HUES64 (cell line): ENCODE measurements around the gene ARMH2.

Experiments used
- H3K27ac ChIP-seq: 2 replicates; pipeline ENCODE4 v1.7.0; 2013; ENCODE audit warnings: low read depth, low read length, inconsistent platforms
- H3K27me3 ChIP-seq: 2 replicates; pipeline ENCODE4 v1.6.1; 2013; ENCODE audit warnings: mild to moderate bottlenecking, low read length; ENCODE audit not compliant: insufficient read depth
- H3K36me3 ChIP-seq: 2 replicates; pipeline ENCODE4 v1.6.1; 2013; ENCODE audit warnings: mild to moderate bottlenecking, low read length; ENCODE audit not compliant: insufficient read depth
- H3K4me1 ChIP-seq: 2 replicates; pipeline ENCODE4 v1.6.1; 2013; ENCODE audit warnings: mild to moderate bottlenecking, low read length, moderate library complexity; ENCODE audit not compliant: insufficient read depth
- H3K4me3 ChIP-seq: 2 replicates; pipeline ENCODE4 v1.5.1; 2013; ENCODE audit warnings: mild to moderate bottlenecking, low read length, moderate library complexity
- H3K9ac ChIP-seq: 2 replicates; pipeline ENCODE4 v1.6.1; 2013; ENCODE audit warnings: mild to moderate bottlenecking, low read depth, low read length
- H3K9me3 ChIP-seq: 2 replicates; pipeline ENCODE4 v1.6.1; 2013; ENCODE audit warnings: low read depth, low read length; ENCODE audit not compliant: insufficient read depth
- WGBS: fragments of 150-250, 120-280 bp; methylation state at CpG from one replicate; pipeline ENCODE4 v1.1.7; 2013; ENCODE audit warnings: missing lambda C conversion rate; 5-methylcytosine and 5-hydroxymethylcytosine counted together

Gene ARMH2

GRCh38 chr6:24809728-24810127 is 11.0 kb upstream of the ARMH2 start:
- H3K36me3 ChIP-seq: no peaks in the 10 kb centered on the region
- no peaks in the 10 kb centered on the region for H3K4me1 ChIP-seq
- H3K9ac ChIP-seq: no peak overlapping the region
- WGBS: 96% methylated on average over 3 of the region's 3 CpGs
- no peak overlapping the region for H3K4me3 ChIP-seq
- H3K27me3 ChIP-seq: no peaks in the 10 kb centered on the region
- H3K9me3 ChIP-seq: no peaks in the 10 kb centered on the region
- no peak overlapping the region for H3K27ac ChIP-seq

- no peaks in the 10 kb centered on the region for H3K4me1 ChIP-seq
- no peaks in the 10 kb centered on the region for H3K9me3 ChIP-seq
- no peak overlapping the region for H3K27ac ChIP-seq
- no peaks in the 10 kb centered on the region for H3K27me3 ChIP-seq
- H3K9ac ChIP-seq: no peak overlapping the region
- 95% methylated on average over 3 of the region's 3 CpGs for WGBS
- H3K4me3 ChIP-seq: no peak overlapping the region
- no peaks in the 10 kb centered on the region for H3K36me3 ChIP-seq
These were observed 8.9 kb upstream of the ARMH2 start for GRCh38 chr6:24807584-24807983.

- no peaks in the 10 kb centered on the region for H3K27me3 ChIP-seq
- H3K27ac ChIP-seq: no peak overlapping the region
- H3K36me3 ChIP-seq: no peaks in the 10 kb centered on the region
- H3K4me3 ChIP-seq: no peak overlapping the region
- no peaks in the 10 kb centered on the region for H3K9me3 ChIP-seq
- no peak overlapping the region for H3K9ac ChIP-seq
- H3K4me1 ChIP-seq: 0 out of 2 replicates have a peak, but pooled peaks cover 3% of the 10 kb centered on the region
- WGBS: 82% methylated on average over 8 of the region's 8 CpGs
These were observed 3.7 kb upstream of the ARMH2 start for GRCh38 chr6:24802271-24803059.

- H3K9me3 ChIP-seq: no peaks in the 10 kb centered on the region
- H3K27me3 ChIP-seq: no peaks in the 10 kb centered on the region
- 0 out of 2 replicates have a peak, but pooled peaks cover 6% of the 10 kb centered on the region for H3K4me1 ChIP-seq
- H3K27ac ChIP-seq: no peak overlapping the region
- 78% methylated on average over 1 of the region's 1 CpG for WGBS
- H3K4me3 ChIP-seq: no peak overlapping the region
- H3K36me3 ChIP-seq: no peaks in the 10 kb centered on the region
- no peak overlapping the region for H3K9ac ChIP-seq
These were observed 811 bp upstream of the ARMH2 start for GRCh38 chr6:24799541-24799915.

GRCh38 chr6:24797596-24798216 is 1.0 kb downstream of the ARMH2 start:
- H3K4me3 ChIP-seq: no peak overlapping the region
- no peak overlapping the region for H3K9ac ChIP-seq
- no peaks in the 10 kb centered on the region for H3K36me3 ChIP-seq
- H3K27me3 ChIP-seq: no peaks in the 10 kb centered on the region
- WGBS: 91% methylated on average over 6 of the region's 6 CpGs
- H3K9me3 ChIP-seq: no peaks in the 10 kb centered on the region
- H3K4me1 ChIP-seq: 0 out of 2 replicates have a peak, but pooled peaks cover 6% of the 10 kb centered on the region
- H3K27ac ChIP-seq: no peak overlapping the region

GRCh38 chr6:24796616-24797290 is 2.0 kb downstream of the ARMH2 start:
- Histone ChIP-seq H3K36me3 (no peaks in the 10 kb centered on the region), H3K9ac (no peak overlapping the region), H3K9me3 (no peaks in the 10 kb centered on the region), H3K4me1 (0 out of 2 replicates have a peak, but pooled peaks cover 6% of the 10 kb centered on the region), H3K27me3 (no peaks in the 10 kb centered on the region), H3K4me3 (no peak overlapping the region), H3K27ac (no peak overlapping the region)
- 98% methylated on average over 6 of the region's 6 CpGs for WGBS

GRCh38 chr6:24795106-24795505 is 3.6 kb downstream of the ARMH2 start:
- no peaks in the 10 kb centered on the region; the same call in 1 of the 2 replicates for H3K36me3 ChIP-seq
- H3K27ac ChIP-seq: no peak overlapping the region
- WGBS: 91% methylated on average over 2 of the region's 2 CpGs
- H3K9me3 ChIP-seq: no peaks in the 10 kb centered on the region
- H3K27me3 ChIP-seq: no peaks in the 10 kb centered on the region
- H3K9ac ChIP-seq: no peak overlapping the region
- no peak overlapping the region for H3K4me3 ChIP-seq
- H3K4me1 ChIP-seq: 0 out of 2 replicates have a peak, but pooled peaks cover 6% of the 10 kb centered on the region

- Histone ChIP-seq H3K9ac (no peak overlapping the region), H3K4me3 (no peak overlapping the region), H3K4me1 (no peaks in the 10 kb centered on the region), H3K36me3 (peaks cover 61% of the 10 kb centered on the region), H3K9me3 (no peaks in the 10 kb centered on the region), H3K27ac (no peak overlapping the region), H3K27me3 (no peaks in the 10 kb centered on the region)
- 90% methylated on average over 3 of the region's 4 CpGs for WGBS
These were observed 10.6 kb downstream of the ARMH2 start for GRCh38 chr6:24788031-24788665.

GRCh38 chr6:24780206-24780605 is 18.5 kb downstream of the ARMH2 start:
- 98% methylated on average over 3 of the region's 4 CpGs for WGBS
- peaks cover 15% of the 10 kb centered on the region; the same call in 1 of the 2 replicates for H3K4me1 ChIP-seq
- H3K9me3 ChIP-seq: no peaks in the 10 kb centered on the region
- H3K27me3 ChIP-seq: no peaks in the 10 kb centered on the region
- H3K27ac ChIP-seq: no peak overlapping the region
- H3K9ac ChIP-seq: no peak overlapping the region
- peaks cover 91% of the 10 kb centered on the region for H3K36me3 ChIP-seq
- H3K4me3 ChIP-seq: no peak overlapping the region

GRCh38 chr6:24779416-24780016 is 19.2 kb downstream of the ARMH2 start:
- no peaks in the 10 kb centered on the region for H3K27me3 ChIP-seq
- 89% methylated on average over 2 of the region's 3 CpGs for WGBS
- H3K4me3 ChIP-seq: no peak overlapping the region
- H3K36me3 ChIP-seq: peaks cover 84% of the 10 kb centered on the region
- peaks cover 15% of the 10 kb centered on the region; the same call in 1 of the 2 replicates for H3K4me1 ChIP-seq
- H3K9ac ChIP-seq: no peak overlapping the region
- H3K9me3 ChIP-seq: no peaks in the 10 kb centered on the region
- H3K27ac ChIP-seq: no peak overlapping the region
